Coronary artery (tissue), 2 donors: ENCODE data around the gene GPR137B.

Experiments used
- DNase-seq: peaks from one replicate; pipeline ENCODE4 v3.0.0-alpha.2; 2017; ENCODE audit warnings: low spot score
- H3K27ac ChIP-seq, 2 donors: fragments of 200-600 bp; sonication (generic); one replicate each; pipeline ENCODE4 v1.5.1; 2016 to 2019
- H3K4me3 ChIP-seq: fragments of 200-600 bp; sonication (generic); 2 replicates; pipeline ENCODE4 v1.5.1; 2016; ENCODE audit warnings: mild to moderate bottlenecking, moderate library complexity
- TF ChIP-seq, protein P1 (sequence below): fragments of 200-600 bp; sonication (generic); IDR thresholded peaks from one replicate; pipeline ENCODE4 v1.5.1; 2019; ENCODE audit warnings: antibody characterized with exemption

The GPR137B gene

GRCh38 chr1:236168716-236169429 is 26.5 kb downstream of the GPR137B start:
- Histone ChIP-seq H3K27ac (no peak overlapping the region), H3K4me3 (no peak overlapping the region)
- TF ChIP-seq, protein P1, sequence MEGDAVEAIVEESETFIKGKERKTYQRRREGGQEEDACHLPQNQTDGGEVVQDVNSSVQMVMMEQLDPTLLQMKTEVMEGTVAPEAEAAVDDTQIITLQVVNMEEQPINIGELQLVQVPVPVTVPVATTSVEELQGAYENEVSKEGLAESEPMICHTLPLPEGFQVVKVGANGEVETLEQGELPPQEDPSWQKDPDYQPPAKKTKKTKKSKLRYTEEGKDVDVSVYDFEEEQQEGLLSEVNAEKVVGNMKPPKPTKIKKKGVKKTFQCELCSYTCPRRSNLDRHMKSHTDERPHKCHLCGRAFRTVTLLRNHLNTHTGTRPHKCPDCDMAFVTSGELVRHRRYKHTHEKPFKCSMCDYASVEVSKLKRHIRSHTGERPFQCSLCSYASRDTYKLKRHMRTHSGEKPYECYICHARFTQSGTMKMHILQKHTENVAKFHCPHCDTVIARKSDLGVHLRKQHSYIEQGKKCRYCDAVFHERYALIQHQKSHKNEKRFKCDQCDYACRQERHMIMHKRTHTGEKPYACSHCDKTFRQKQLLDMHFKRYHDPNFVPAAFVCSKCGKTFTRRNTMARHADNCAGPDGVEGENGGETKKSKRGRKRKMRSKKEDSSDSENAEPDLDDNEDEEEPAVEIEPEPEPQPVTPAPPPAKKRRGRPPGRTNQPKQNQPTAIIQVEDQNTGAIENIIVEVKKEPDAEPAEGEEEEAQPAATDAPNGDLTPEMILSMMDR = no peak
- no peak for DNase-seq

DNA sequence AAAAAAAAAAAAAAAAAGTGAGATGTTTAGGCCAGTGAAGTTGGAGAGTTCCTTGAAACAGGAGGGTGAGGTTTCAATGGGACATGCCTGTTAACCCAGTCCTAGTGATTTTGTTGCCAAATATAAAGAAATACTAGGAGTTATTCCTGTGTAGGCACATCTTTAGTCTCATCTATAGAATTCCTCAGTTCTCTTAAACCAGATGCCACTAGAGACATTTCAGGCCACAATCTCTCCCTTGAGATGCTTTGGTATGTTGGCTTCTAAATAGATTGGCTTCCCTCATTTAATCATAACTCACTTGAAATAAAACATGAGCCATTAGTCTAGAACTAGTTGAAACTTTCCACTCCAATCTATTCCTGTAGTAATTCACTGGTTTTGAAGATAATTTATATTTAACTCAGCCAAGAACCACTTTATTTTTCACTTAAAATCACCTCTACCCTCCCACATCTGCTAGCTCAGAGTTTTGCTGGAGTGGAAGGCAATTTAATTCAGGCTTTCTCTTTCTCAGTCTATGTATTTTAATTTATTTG is 29.8 kb downstream of the GPR137B start:
- TF ChIP-seq, protein P1 = no peak

DNA sequence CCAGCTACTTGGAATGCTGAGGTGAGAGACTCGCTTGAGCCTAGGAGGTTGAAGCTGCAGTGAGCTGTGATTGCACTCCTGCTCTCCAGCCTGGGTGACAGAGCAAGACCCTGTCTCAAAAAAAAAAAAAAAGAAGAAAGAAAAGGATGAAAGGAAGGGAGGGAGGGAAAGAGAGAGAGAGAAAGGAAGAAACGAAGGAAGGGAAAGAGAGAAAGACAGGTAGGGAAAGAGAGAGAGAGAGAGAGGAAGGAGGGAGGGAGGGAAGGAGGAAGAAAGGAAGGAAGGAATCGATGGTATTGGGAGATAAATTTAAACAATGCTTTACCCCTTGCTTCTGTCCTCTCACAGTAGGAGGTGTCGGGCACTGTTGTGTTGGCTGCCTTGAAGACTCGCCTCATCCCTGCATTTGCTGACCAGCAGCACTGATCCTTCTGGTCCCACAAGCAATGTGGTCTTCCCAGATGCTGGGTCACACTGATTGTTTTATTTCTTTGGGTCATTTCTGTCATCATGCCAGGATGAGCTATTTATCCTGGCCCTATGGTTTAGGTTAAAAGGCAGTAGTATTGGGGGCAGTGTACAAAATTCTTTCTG is 30.9 kb downstream of the GPR137B start:
- DNase-seq = no peak
- Histone ChIP-seq H3K27ac (no peak overlapping the region), H3K4me3 (no peak overlapping the region)
- TF ChIP-seq, protein P1 = no peak

More for the DNA sequence above, 29.8 kb downstream of the GPR137B start:
- no peak overlapping the region for H3K4me3 ChIP-seq
- no peak overlapping the region for H3K27ac ChIP-seq
- DNase-seq = no peak

- TF ChIP-seq, protein P1 = no peak
- Histone ChIP-seq H3K4me3 (no peak overlapping the region), H3K27ac (no peak overlapping the region)
- DNase-seq = no peak
These were observed 33.5 kb downstream of the GPR137B start for GRCh38 chr1:236175642-236176336.

DNA sequence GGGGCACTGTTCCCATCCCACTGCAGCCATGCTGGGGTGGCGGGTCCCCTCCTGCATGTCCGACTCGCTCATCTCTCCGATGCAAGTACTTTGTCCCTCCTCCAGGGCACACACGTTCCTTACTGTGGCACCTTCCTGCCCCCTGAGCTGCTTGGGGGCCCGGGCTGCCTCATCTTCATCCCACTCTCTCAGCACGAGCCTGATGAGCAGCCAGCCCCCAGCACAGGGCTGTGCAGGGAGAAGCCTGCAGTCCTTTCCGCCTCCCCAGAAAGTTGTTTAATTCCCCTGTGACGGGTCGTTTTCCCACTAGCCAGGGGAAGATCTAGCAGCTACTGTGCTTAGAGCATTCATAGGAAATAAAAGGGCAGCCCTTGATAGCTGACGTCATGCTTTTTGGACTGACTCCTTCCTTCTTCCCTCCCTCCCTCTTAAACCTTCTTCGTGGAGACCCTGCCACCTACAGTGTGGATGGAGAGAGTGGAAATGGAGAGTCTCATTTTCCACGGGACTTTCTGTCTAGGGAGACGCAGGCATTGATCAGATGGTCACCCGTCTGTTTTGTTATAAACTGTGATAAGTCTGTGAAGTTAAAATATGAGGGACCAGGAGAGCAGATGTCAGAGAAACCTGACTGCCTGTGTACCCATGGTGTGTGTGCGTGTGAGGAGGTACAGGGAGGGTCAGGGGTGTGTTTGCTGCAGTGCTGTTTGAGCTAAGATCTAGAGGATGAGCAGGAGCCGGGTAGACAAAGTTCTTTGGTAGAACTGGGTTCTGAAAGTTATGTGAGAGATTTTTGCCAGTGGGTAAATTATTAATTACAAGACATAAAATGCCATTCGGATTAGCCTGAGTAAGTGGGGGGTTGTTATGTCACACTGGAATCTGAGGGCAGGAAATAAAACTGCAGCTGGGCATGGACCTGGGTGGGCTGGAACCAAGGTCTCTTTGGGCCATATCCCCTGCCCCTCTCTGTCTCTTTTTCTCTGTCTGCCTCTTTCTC is 34.3 kb downstream of the GPR137B start:
- no peak overlapping the region for H3K27ac ChIP-seq
- no peak overlapping the region for H3K4me3 ChIP-seq
- no peak for DNase-seq
- TF ChIP-seq, protein P1 = no peak

- H3K27ac ChIP-seq = no peak overlapping the region
These were observed 37.3 kb downstream of the GPR137B start for GRCh38 chr1:236179634-236180033.

More at GRCh38 chr1:236179634-236180033, 37.3 kb downstream of the GPR137B start:
- H3K4me3 ChIP-seq = no peak overlapping the region
- TF ChIP-seq, protein P1 = no peak
- no peak for DNase-seq
